Sigmoid colon (tissue), 7 donors: Measurements from ENCODE around the gene CFP. TPM values are rescaled to one million over a fixed set of nuclear protein-coding genes. Genes with fewer than 3 reads are reported as not detected.

Experiments
- DNase-seq: peaks from one replicate; pipeline ENCODE4 v3.0.0-alpha.2; 2019
- H3K27ac ChIP-seq, 4 donors: fragments of 200-600 bp; sonication (generic); one replicate each; pipeline ENCODE4 v1.5.1; 2016 to 2019; ENCODE audit warnings: mild to moderate bottlenecking in 1 of 4
- H3K27me3 ChIP-seq, 3 donors: fragments of 200-600 bp; sonication (generic); one replicate each; pipeline ENCODE4 v1.5.1; 2019; ENCODE audit warnings: mild to moderate bottlenecking in 1 of 3
- H3K36me3 ChIP-seq, 4 donors: fragments of 200-600 bp; sonication (generic); one replicate each; pipeline ENCODE4 v1.5.1; 2016 to 2019
- H3K4me1 ChIP-seq, 4 donors: fragments of 200-600 bp; sonication (generic); one replicate each; pipeline ENCODE4 v1.5.1; 2017 to 2019
- H3K4me3 ChIP-seq, 4 donors: fragments of 200-600 bp; sonication (generic); one replicate each; pipeline ENCODE4 v1.5.1; 2017 to 2019; ENCODE audit warnings: mild to moderate bottlenecking in 2 of 4, moderate library complexity in 1 of 4
- H3K9me3 ChIP-seq, 4 donors: fragments of 200-600 bp in 3 of 4; sonication (generic) in 3 of 4; one replicate each; pipeline versions ENCODE4 v1.5.1 to v1.6.1; 2013 to 2019
- CTCF ChIP-seq, 4 experiments: fragments of 450-650 bp in 3 of 4; fragments of 200-600 bp in 1 of 4; IDR thresholded peaks; one replicate each; pipeline ENCODE4 v1.5.1; 2016 to 2019; ENCODE audit warnings: antibody characterized with exemption in 4 of 4, mild to moderate bottlenecking in 3 of 4, moderate library complexity in 2 of 4
- EP300 ChIP-seq, 4 donors: sonication (generic); formaldehyde crosslinking; IDR thresholded peaks; one replicate each; pipeline ENCODE4 v1.6.1; 2017; ENCODE audit warnings: antibody characterized with exemption in 4 of 4
- POLR2A ChIP-seq, 2 donors: fragments of 450-650 bp; IDR thresholded peaks; one replicate each; pipeline ENCODE4 v1.6.1; 2016; ENCODE audit warnings: antibody characterized with exemption in 2 of 2, mild to moderate bottlenecking in 2 of 2, moderate library complexity in 2 of 2
- POLR2AphosphoS5 ChIP-seq, 4 donors: sonication (generic); formaldehyde crosslinking; IDR thresholded peaks; one replicate each; pipeline ENCODE4 v1.6.1; 2017; ENCODE audit warnings: antibody characterized with exemption in 4 of 4
- WGBS, 2 donors: extraction: QIAGEN DNeasy Blood & Tissue Kit; methylation state at CpG; one replicate each; pipeline ENCODE4 v1.1.7; 2013; 5-methylcytosine and 5-hydroxymethylcytosine counted together
- intact Hi-C: fragments of 100-400 bp; cut with DNase I; formaldehyde crosslinking; loops from one replicate; pipeline ENCODE4 v1.15.1; 2023
- polyA plus RNA-seq, 3 donors: library from polyadenylated mRNA; stranded (reverse); fragments of 200-250 nt; gene quantifications; one replicate each; pipeline ENCODE4 v1.2.3, GENCODE V29; 2013
- total RNA-seq, 4 donors: library from RNA; depleted of rRNA; stranded (reverse); fragments of >200 nt; gene quantifications; one replicate each; pipeline ENCODE4 v1.1.0, GENCODE V29; 2016
- donor health status: healthy with polysubstance abuse.
- donor health status: Bipolar disorder and iron deficiency.
- donor health status: healthy.

Gene CFP
- total and polyA plus RNA-seq, 7 donors: 3.0 to 14.3 (median 7.0) TPM

- peak within 1 kb of the TSS; percentile 30 to 54 (median 52) for H3K4me3 ChIP-seq
- no peaks in the 10 kb centered on the region for H3K27me3 ChIP-seq
- peak; percentile 97 for DNase-seq
- no peaks in the 10 kb centered on the region for H3K36me3 ChIP-seq
- TF ChIP-seq CTCF (IDR thresholded peaks at IDR 0.05): no peak
- peak in 3 of 4 donors; percentile 49 to 75 (median 68) for TF ChIP-seq POLR2AphosphoS5 (IDR thresholded peaks at IDR 0.05)
- peaks cover 0 to 11% (median 4%) of the 10 kb centered on the region in 4 donors for H3K4me1 ChIP-seq
- peak within 1 kb of the TSS; percentile 82 to 86 (median 84) for H3K27ac ChIP-seq
- WGBS, 2 donors: 7 to 10% methylated on average over 28 of the region's 28 CpGs
- intact Hi-C loops: loop anchor here (5.0 kb wide), 1 partner anchor 70 kb away; the partner anchor contains the start of gene ELK1
- no peaks in the 10 kb centered on the region for H3K9me3 ChIP-seq
These were observed 47.7 kb downstream of the CFP start, which contains the start of gene TIMP1 for GRCh38 chrX:47581731-47582647. TSS of gene TIMP1 (plus strand) at chrX:47582436. CDS start at chrX:47583416, 980 bp downstream.

GRCh38 chrX:47579537-47579936 is 50.2 kb downstream of the CFP start:
- no peak overlapping the region for H3K4me3 ChIP-seq
- no peaks in the 10 kb centered on the region for H3K36me3 ChIP-seq
- 55 to 61% methylated on average over 9 of the region's 9 CpGs for WGBS, 2 donors
- H3K9me3 ChIP-seq: no peaks in the 10 kb centered on the region
- peak overlapping the region in 1 of 4 donors; percentile 3 for H3K27ac ChIP-seq
- peaks cover 0 to 11% (median 4%) of the 10 kb centered on the region in 4 donors for H3K4me1 ChIP-seq
- no peak for DNase-seq
- H3K27me3 ChIP-seq: no peaks in the 10 kb centered on the region
- intact Hi-C loops: no loop called here
- TF ChIP-seq POLR2A (IDR thresholded peaks at IDR 0.05) (no peak), EP300 (IDR thresholded peaks at IDR 0.05) (peak in 1 of 4 donors; percentile 4), CTCF (IDR thresholded peaks at IDR 0.05) (no peak), POLR2AphosphoS5 (IDR thresholded peaks at IDR 0.05) (no peak)

- no peak for DNase-seq
- intact Hi-C loops: no loop called here
- TF ChIP-seq EP300 (IDR thresholded peaks at IDR 0.05) (no peak), POLR2A (IDR thresholded peaks at IDR 0.05) (no peak), CTCF (IDR thresholded peaks at IDR 0.05) (no peak), POLR2AphosphoS5 (IDR thresholded peaks at IDR 0.05) (no peak)
These were observed 51.0 kb downstream of the CFP start for GRCh38 chrX:47578692-47579091.

GRCh38 chrX:47577901-47578300 is 51.8 kb downstream of the CFP start:
- H3K27ac ChIP-seq: no peak overlapping the region
- H3K4me3 ChIP-seq: no peak overlapping the region
- intact Hi-C loops: no loop called here
- no peak for DNase-seq
- H3K27me3 ChIP-seq: peaks cover 0 to 3% (median 0%) of the 10 kb centered on the region in 3 donors
- 75 to 89% methylated on average over 3 of the region's 3 CpGs for WGBS, 2 donors
- peaks cover 0 to 17% (median 7%) of the 10 kb centered on the region in 4 donors for H3K4me1 ChIP-seq
- no peaks in the 10 kb centered on the region for H3K36me3 ChIP-seq
- TF ChIP-seq POLR2A (IDR thresholded peaks at IDR 0.05) (no peak), CTCF (IDR thresholded peaks at IDR 0.05) (no peak), EP300 (IDR thresholded peaks at IDR 0.05) (no peak), POLR2AphosphoS5 (IDR thresholded peaks at IDR 0.05) (no peak)
- no peaks in the 10 kb centered on the region for H3K9me3 ChIP-seq

More at GRCh38 chrX:47578692-47579091, 51.0 kb downstream of the CFP start:
- peaks cover 0 to 3% (median 0%) of the 10 kb centered on the region in 3 donors for H3K27me3 ChIP-seq
- peaks cover 0 to 20% (median 8%) of the 10 kb centered on the region in 4 donors for H3K4me1 ChIP-seq
- 41 to 59% methylated on average over 16 of the region's 16 CpGs for WGBS, 2 donors
- no peaks in the 10 kb centered on the region for H3K9me3 ChIP-seq
- no peak overlapping the region for H3K27ac ChIP-seq
- H3K4me3 ChIP-seq: no peak overlapping the region
- no peaks in the 10 kb centered on the region for H3K36me3 ChIP-seq
